Pancreas (tissue), 10 donors: ENCODE results near the gene TIGD4. TPM values are rescaled to one million over a fixed set of nuclear protein-coding genes. Genes with fewer than 3 reads are reported as not detected.

Source experiments
- ATAC-seq, 4 donors: fragments of 200-7000 bp; cut with Tn5 transposase; one replicate each; pipeline versions ENCODE4 v1.8.0 to v1.9.1; 2020; ENCODE audit warnings: mild to moderate bottlenecking in 4 of 4, moderate library complexity in 4 of 4
- DNase-seq, 6 donors: peaks; one replicate each; pipeline ENCODE4 v3.0.0-alpha.2; 2020
- FAIRE-seq: peaks from 2 replicates; lab custom pipeline; 2012; peaks lifted over from hg19 to GRCh38; lab: Jason Lieb, UNC
- H3K27ac ChIP-seq, 4 donors: fragments of 200-600 bp; sonication (generic); 1 replicate in 3 of 4; 2 replicates in 1 of 4; pipeline versions ENCODE4 v1.5.0 to v1.8.0; 2020
- H3K27me3 ChIP-seq, 4 donors: fragments of 200-600 bp; one replicate each; pipeline ENCODE4 v1.8.0; 2021
- H3K36me3 ChIP-seq, 3 donors: fragments of 200-600 bp; sonication (generic) in 1 of 3; one replicate each; pipeline versions ENCODE4 v1.5.0 to v1.8.0; 2020 to 2021
- H3K4me1 ChIP-seq, 3 donors: fragments of 200-600 bp; one replicate each; pipeline ENCODE4 v1.8.0; 2021
- H3K4me3 ChIP-seq, 4 donors: fragments of 200-600 bp; sonication (generic) in 2 of 4; one replicate each; pipeline versions ENCODE4 v1.5.0 to v1.8.0; 2020 to 2021
- H3K9me3 ChIP-seq, 4 donors: fragments of 200-600 bp; one replicate each; pipeline ENCODE4 v1.8.0; 2021
- WGBS, 2 donors: extraction: QIAGEN DNeasy Blood & Tissue Kit; methylation state at CpG; one replicate each; pipeline ENCODE4 v1.1.7; 2013; 5-methylcytosine and 5-hydroxymethylcytosine counted together
- intact Hi-C, 3 donors: fragments of 100-400 bp; cut with DNase I; formaldehyde crosslinking; loops; one replicate each; pipeline versions ENCODE4 v1.11.1 to v1.14.2; 2022
- polyA plus RNA-seq, 2 donors: library from polyadenylated mRNA; stranded (reverse); fragments of 200-250 nt; gene quantifications; one replicate each; pipeline ENCODE4 v1.2.3, GENCODE V29; 2013
- total RNA-seq, 6 donors: library from RNA; stranded (reverse); fragmentation: NEBNext Ultra II Directional in 4 of 6; extraction: Animal tissue kit (Norgen Biotek cat#: 25700) in 4 of 6; gene quantifications; one replicate each; pipeline versions ENCODE4 v1.2.1 to v1.2.4, GENCODE V29; 2021 to 2023
- TF ChIP-seq, protein P1 (sequence below), 4 donors: fragments of 200-600 bp; sonication (generic) in 3 of 4; IDR thresholded peaks; one replicate each; pipeline versions ENCODE4 v1.5.0 to v1.8.0; 2021; ENCODE audit warnings: antibody characterized with exemption in 4 of 4
- donor health status: healthy with polysubstance abuse.
- donor health status: DM: no; HTN: no; CAD: no; lungs with moderate emphysema.
- donor health status: DM: no; HTN: no; CAD: no.
- donor health status: control.
- donor health status: control.
- donor health status: Bipolar disorder and iron deficiency.
- donor health status: DM: yes; HTN: yes; CAD: no.
- donor health status: DM: no; HTN: no; CAD: no.
- donor health status: DM: no; HTN: no; CAD: no.
- donor health status: DM: yes; HTN: yes; CAD: no.

TIGD4 gene
- total and polyA plus RNA-seq, 8 donors, result 0.06 to 0.59 (median 0.20) TPM; not detected in 1

DNA sequence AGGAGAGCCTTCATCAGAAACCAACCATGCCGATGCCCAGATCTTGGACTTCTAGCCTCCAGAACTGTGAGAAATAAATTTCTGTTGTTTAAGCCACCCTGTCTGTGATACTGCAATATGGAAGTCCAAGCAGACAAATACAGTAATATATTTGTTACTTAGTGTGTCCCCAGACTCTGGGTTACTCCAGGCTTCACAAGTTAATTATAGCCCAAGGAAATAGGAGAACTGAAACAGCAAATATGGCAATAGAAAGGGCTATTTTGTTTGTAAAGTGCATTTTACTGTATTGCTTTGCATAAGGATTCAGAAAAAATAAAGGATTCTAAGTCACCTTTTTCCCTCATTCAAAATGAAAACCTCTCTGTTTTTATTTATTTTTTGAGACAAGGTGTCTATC lies 15.7 kb downstream of the TIGD4 start:
- 98 to 100% methylated on average over 1 of the region's 1 CpG for WGBS, 2 donors
- H3K4me1 ChIP-seq, result no peaks in the 10 kb centered on the region
- no peak overlapping the region for H3K27ac ChIP-seq
- no peak for ATAC-seq
- FAIRE-seq, result no peak
- no peak overlapping the region for H3K4me3 ChIP-seq
- no peak for DNase-seq
- H3K27me3 ChIP-seq, result no peaks in the 10 kb centered on the region
- TF ChIP-seq, protein P1, sequence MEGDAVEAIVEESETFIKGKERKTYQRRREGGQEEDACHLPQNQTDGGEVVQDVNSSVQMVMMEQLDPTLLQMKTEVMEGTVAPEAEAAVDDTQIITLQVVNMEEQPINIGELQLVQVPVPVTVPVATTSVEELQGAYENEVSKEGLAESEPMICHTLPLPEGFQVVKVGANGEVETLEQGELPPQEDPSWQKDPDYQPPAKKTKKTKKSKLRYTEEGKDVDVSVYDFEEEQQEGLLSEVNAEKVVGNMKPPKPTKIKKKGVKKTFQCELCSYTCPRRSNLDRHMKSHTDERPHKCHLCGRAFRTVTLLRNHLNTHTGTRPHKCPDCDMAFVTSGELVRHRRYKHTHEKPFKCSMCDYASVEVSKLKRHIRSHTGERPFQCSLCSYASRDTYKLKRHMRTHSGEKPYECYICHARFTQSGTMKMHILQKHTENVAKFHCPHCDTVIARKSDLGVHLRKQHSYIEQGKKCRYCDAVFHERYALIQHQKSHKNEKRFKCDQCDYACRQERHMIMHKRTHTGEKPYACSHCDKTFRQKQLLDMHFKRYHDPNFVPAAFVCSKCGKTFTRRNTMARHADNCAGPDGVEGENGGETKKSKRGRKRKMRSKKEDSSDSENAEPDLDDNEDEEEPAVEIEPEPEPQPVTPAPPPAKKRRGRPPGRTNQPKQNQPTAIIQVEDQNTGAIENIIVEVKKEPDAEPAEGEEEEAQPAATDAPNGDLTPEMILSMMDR (IDR thresholded peaks at IDR 0.05), result no peak
- intact Hi-C loops, result no loop called here
- H3K9me3 ChIP-seq, result no peaks in the 10 kb centered on the region
- H3K36me3 ChIP-seq, result no peaks in the 10 kb centered on the region

GRCh38 chr4:152748619-152749018 lies 30.9 kb downstream of the TIGD4 start:
- TF ChIP-seq, protein P1 (IDR thresholded peaks at IDR 0.05), result no peak
- H3K4me3 ChIP-seq, result no peak overlapping the region
- 88 to 93% methylated on average over 9 of the region's 9 CpGs for WGBS, 2 donors
- H3K4me1 ChIP-seq, result no peaks in the 10 kb centered on the region
- intact Hi-C loops, result no loop called here
- no peaks in the 10 kb centered on the region for H3K27me3 ChIP-seq
- no peak overlapping the region for H3K27ac ChIP-seq
- ATAC-seq (no peak), DNase-seq (no peak), FAIRE-seq (no peak)
- H3K9me3 ChIP-seq, result no peaks in the 10 kb centered on the region
- H3K36me3 ChIP-seq, result no peaks in the 10 kb centered on the region

DNA sequence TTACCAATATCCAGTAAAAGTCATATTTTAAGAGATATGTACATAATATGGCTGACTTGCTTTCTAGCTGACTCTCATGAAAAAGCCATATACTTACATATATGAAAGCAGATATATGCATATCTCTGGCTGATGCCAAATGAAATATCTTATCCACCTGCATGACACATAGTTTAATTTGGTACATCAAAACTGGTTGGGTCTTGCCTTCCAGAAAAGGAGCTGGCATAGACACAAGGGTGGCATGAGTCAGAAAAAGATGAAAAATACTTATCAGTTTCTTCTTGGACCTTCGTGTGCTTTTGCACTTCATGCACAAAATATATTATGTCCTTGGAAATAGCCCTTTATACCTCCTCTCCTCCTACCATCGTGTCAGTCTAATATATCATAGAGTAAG lies 32.1 kb downstream of the TIGD4 start:
- Histone ChIP-seq H3K4me3 (no peak overlapping the region), H3K27ac (no peak overlapping the region), H3K36me3 (no peaks in the 10 kb centered on the region), H3K27me3 (no peaks in the 10 kb centered on the region), H3K9me3 (no peaks in the 10 kb centered on the region), H3K4me1 (no peaks in the 10 kb centered on the region)
- TF ChIP-seq, protein P1 (IDR thresholded peaks at IDR 0.05), result no peak
- DNase-seq (no peak), ATAC-seq (no peak), FAIRE-seq (no peak)
- WGBS, 2 donors, result 44 to 55% methylated on average over 2 of the region's 2 CpGs
- intact Hi-C loops, result no loop called here

GRCh38 chr4:152738827-152739226 lies 40.7 kb downstream of the TIGD4 start:
- 18 to 20% methylated on average over 3 of the region's 3 CpGs for WGBS, 2 donors
- H3K27ac ChIP-seq, result no peak overlapping the region
- H3K36me3 ChIP-seq, result no peaks in the 10 kb centered on the region
- no peaks in the 10 kb centered on the region for H3K27me3 ChIP-seq
- no peaks in the 10 kb centered on the region for H3K4me1 ChIP-seq
- intact Hi-C loops, result no loop called here
- FAIRE-seq, result no peak
- TF ChIP-seq, protein P1 (IDR thresholded peaks at IDR 0.05), result no peak
- no peak overlapping the region for H3K4me3 ChIP-seq
- peak in 3 of 4 donors; percentile 26 to 48 (median 34) for ATAC-seq
- no peaks in the 10 kb centered on the region for H3K9me3 ChIP-seq
- no peak for DNase-seq

GRCh38 chr4:152735906-152736305 lies 43.6 kb downstream of the TIGD4 start:
- Histone ChIP-seq H3K27me3 (no peaks in the 10 kb centered on the region), H3K9me3 (no peaks in the 10 kb centered on the region), H3K4me1 (no peaks in the 10 kb centered on the region), H3K27ac (no peak overlapping the region), H3K4me3 (no peak overlapping the region), H3K36me3 (no peaks in the 10 kb centered on the region)
- ATAC-seq (no peak), DNase-seq (no peak), FAIRE-seq (no peak)
- TF ChIP-seq, protein P1 (IDR thresholded peaks at IDR 0.05), result no peak
- intact Hi-C loops, result no loop called here
- WGBS, 2 donors, result 51 to 55% methylated on average over 3 of the region's 3 CpGs
